Transverse colon (tissue), 4 donors: ENCODE results near the gene CYP11A1. TPM values are rescaled to one million over a fixed set of nuclear protein-coding genes. Genes with fewer than 3 reads are reported as not detected.
A peak's percentile ranks its signal among the peaks of the same experiment; 100 is the strongest.

ENCODE experiments used
- DNase-seq: peaks from one replicate; pipeline ENCODE4 v3.0.0-alpha.2; 2019
- H3K27ac ChIP-seq, 4 donors: fragments of 200-600 bp; sonication (generic); 2 replicates each; pipeline ENCODE4 v1.5.1; 2016 to 2018; ENCODE audit warnings: inconsistent platforms in 4 of 4
- H3K27me3 ChIP-seq: fragments of 200-600 bp; sonication (generic); 2 replicates; pipeline ENCODE4 v1.5.1; 2017; ENCODE audit warnings: inconsistent platforms
- H3K36me3 ChIP-seq, 4 donors: fragments of 200-600 bp; sonication (generic); 2 replicates each; pipeline ENCODE4 v1.5.1; 2017 to 2019; ENCODE audit warnings: inconsistent platforms in 4 of 4
- H3K4me1 ChIP-seq, 4 donors: fragments of 200-600 bp; sonication (generic); 2 replicates each; pipeline ENCODE4 v1.5.1; 2017 to 2020; ENCODE audit warnings: inconsistent platforms in 4 of 4
- H3K4me3 ChIP-seq, 4 donors: fragments of 200-600 bp; sonication (generic); 1 replicate in 1 of 4; 2 replicates in 3 of 4; pipeline versions ENCODE4 v1.5.1 to v1.6.1; 2017 to 2019; ENCODE audit warnings: inconsistent platforms in 4 of 4
- H3K9me3 ChIP-seq, 2 donors: fragments of 200-600 bp; sonication (generic); 2 replicates each; pipeline ENCODE4 v1.5.1; 2017 to 2019; ENCODE audit warnings: inconsistent platforms in 2 of 2
- CTCF ChIP-seq, 5 experiments: fragments of 200-600 bp in 3 of 5; fragments of 450-650 bp in 2 of 5; sonication (generic) in 3 of 5; IDR thresholded peaks; 1 replicate in 2 of 5; 2 replicates in 3 of 5; pipeline ENCODE4 v1.5.1; 2016 to 2017; ENCODE audit warnings: antibody characterized with exemption in 5 of 5, inconsistent platforms in 3 of 5, mild to moderate bottlenecking in 2 of 5, moderate library complexity in 1 of 5
- EP300 ChIP-seq: sonication (generic); formaldehyde crosslinking; IDR thresholded peaks from one replicate; pipeline ENCODE4 v1.6.1; 2017; ENCODE audit warnings: antibody characterized with exemption, low read depth
- POLR2A ChIP-seq: fragments of 450-650 bp; IDR thresholded peaks from one replicate; pipeline ENCODE4 v1.6.1; 2016; ENCODE audit warnings: antibody characterized with exemption, mild to moderate bottlenecking, moderate library complexity
- POLR2AphosphoS5 ChIP-seq, 3 donors: sonication (generic); formaldehyde crosslinking; IDR thresholded peaks; one replicate each; pipeline ENCODE4 v1.6.1; 2016; ENCODE audit warnings: antibody characterized with exemption in 3 of 3
- WGBS, 2 donors: methylation state at CpG; one replicate each; pipeline ENCODE4 v1.1.5; 2018; ENCODE audit warnings: low coverage in 1 of 2; 5-methylcytosine and 5-hydroxymethylcytosine counted together
- in situ Hi-C, 4 donors: fragments of 200-750 bp; cut with MboI; loops; one replicate each; pipeline versions ENCODE4 v1.15.0 to v1.15.1; 2017; ENCODE audit warnings: low sequenced_read_pairs in 3 of 4, low pct_ligation_motif_present in 1 of 4, low pct_unique_long_range_greater_than_20kb in 1 of 4
- intact Hi-C: fragments of 100-400 bp; cut with DNase I; formaldehyde crosslinking; loops from one replicate; pipeline ENCODE4 v1.15.1; 2023; ENCODE audit warnings: low total_unique reads
- total RNA-seq, 4 donors: library from RNA; depleted of rRNA; stranded (reverse); fragments of >200 nt; gene quantifications; one replicate each; pipeline ENCODE4 v1.1.0, GENCODE V29; 2016

CYP11A1 gene
- total RNA-seq, 4 donors from 2014 or later, result 0.40 to 0.79 TPM; not detected in 2

GRCh38 chr15:74303741-74304309 lies 63.6 kb downstream of the CYP11A1 start:
- Histone ChIP-seq H3K36me3 (no peaks in the 10 kb centered on the region), H3K4me3 (no peak overlapping the region), H3K9me3 (no peaks in the 10 kb centered on the region), H3K27ac (no peak overlapping the region), H3K4me1 (no peaks in the 10 kb centered on the region), H3K27me3 (peaks cover 47% of the 10 kb centered on the region)
- in situ Hi-C loops (loop anchor here in 2 of 4 donors (10.0 to 25.0 kb wide), 4 partner anchors 167 to 367 kb away; partner anchors contain the start of genes ISLR2 (in 1 of the 2) and LOXL1 (in 1 of the 2)), intact Hi-C loops (no loop called here)
- no peak for TF ChIP-seq CTCF (IDR thresholded peaks at IDR 0.05)
- no peak for TF ChIP-seq EP300
- WGBS, 2 donors, result 46% methylated on average over 6 of the region's 6 CpGs; no CpG with 5 or more reads in 1 of the 2 donors
- no peak for DNase-seq

- Histone ChIP-seq H3K36me3 (no peaks in the 10 kb centered on the region), H3K27me3 (peaks cover 38% of the 10 kb centered on the region), H3K27ac (no peak overlapping the region), H3K4me3 (no peak overlapping the region), H3K9me3 (no peaks in the 10 kb centered on the region), H3K4me1 (no peaks in the 10 kb centered on the region)
- peak; percentile 32 for DNase-seq
- TF ChIP-seq POLR2AphosphoS5 (IDR thresholded peaks at IDR 0.05), result no peak
- no peak for TF ChIP-seq EP300
- peak in 4 of 5 experiments; percentile 48 to 68 (median 50) for TF ChIP-seq CTCF (IDR thresholded peaks at IDR 0.05)
- TF ChIP-seq POLR2A, result no peak
- intact Hi-C loops (no loop called here), in situ Hi-C loops (loop anchor here in 2 of 4 donors (10.0 to 25.0 kb wide), 4 partner anchors 166 to 366 kb away; partner anchors contain the start of genes ISLR2 (in 1 of the 2) and LOXL1 (in 1 of the 2))
- WGBS, 2 donors, result 18% methylated on average over 7 of the region's 7 CpGs; no CpG with 5 or more reads in 1 of the 2 donors
These were observed 64.6 kb downstream of the CYP11A1 start for GRCh38 chr15:74302821-74303359.

- H3K9me3 ChIP-seq, result no peaks in the 10 kb centered on the region
- WGBS, 2 donors, result 70 to 80% methylated on average over 5 to 7 of the region's 7 CpGs
- H3K36me3 ChIP-seq, result no peaks in the 10 kb centered on the region
- no peaks in the 10 kb centered on the region for H3K4me1 ChIP-seq
- H3K27me3 ChIP-seq, result peaks cover 26% of the 10 kb centered on the region
- DNase-seq, result no peak
- in situ Hi-C loops, result loop anchor here in 2 of 4 donors (10.0 to 25.0 kb wide), 4 partner anchors 164 to 364 kb away; partner anchors contain the start of genes ISLR2 (in 1 of the 2) and LOXL1 (in 1 of the 2)
- TF ChIP-seq POLR2AphosphoS5 (IDR thresholded peaks at IDR 0.05) (no peak), EP300 (no peak), POLR2A (no peak), CTCF (IDR thresholded peaks at IDR 0.05) (no peak)
- no peak overlapping the region for H3K27ac ChIP-seq
- intact Hi-C loops, result no loop called here
- no peak overlapping the region for H3K4me3 ChIP-seq
These were observed 65.7 kb downstream of the CYP11A1 start for GRCh38 chr15:74301583-74302361.
